ENCODE measurements around the gene CERS4. TPM values are rescaled to one million over a fixed set of nuclear protein-coding genes. Genes with fewer than 3 reads are reported as not detected.
"Not testable (repeated sequence)": the region's sequence is repeated elsewhere in the genome, so short reads cannot be mapped to it uniquely, and the experiment has no call there.

CERS4 gene
- total and polyA plus RNA-seq, 8 donors, result 41.6 to 118 (median 67.7) TPM

DNA sequence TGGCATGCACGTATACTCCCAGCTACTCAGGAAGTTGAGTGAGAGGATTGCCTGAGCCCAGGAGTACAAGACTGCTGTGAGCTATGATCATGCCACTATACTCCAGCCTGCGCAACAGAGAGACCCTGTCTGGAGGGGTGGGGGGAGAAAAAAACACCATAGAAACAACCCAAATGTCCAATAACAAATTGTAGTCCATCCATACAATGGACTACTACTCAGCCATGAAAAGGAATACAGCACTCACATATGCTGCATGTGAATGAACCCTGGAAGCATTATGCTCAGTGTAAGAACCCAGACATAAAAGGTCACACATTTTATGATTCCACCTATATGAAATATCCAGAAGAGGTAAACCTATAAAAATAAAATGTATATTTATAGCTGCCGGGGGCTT is 56.7 kb downstream of the CERS4 start:
- no peak overlapping the region for H3K27ac ChIP-seq
- no peak overlapping the region for H3K4me3 ChIP-seq
- intact Hi-C loops (cut with DNase I), result no loop called here
- WGBS, 2 donors, result 71 to 72% methylated on average over 3 of the region's 3 CpGs
- peaks cover 0 to 8% (median 0%) of the 10 kb centered on the region in 3 donors for H3K36me3 ChIP-seq
- no peaks in the 10 kb centered on the region for H3K27me3 ChIP-seq
- FAIRE-seq (no peak), DNase-seq (no peak), ATAC-seq (no peak)
- no peaks in the 10 kb centered on the region for H3K9me3 ChIP-seq
- H3K4me1 ChIP-seq, result no peaks in the 10 kb centered on the region
- TF ChIP-seq, protein P1, sequence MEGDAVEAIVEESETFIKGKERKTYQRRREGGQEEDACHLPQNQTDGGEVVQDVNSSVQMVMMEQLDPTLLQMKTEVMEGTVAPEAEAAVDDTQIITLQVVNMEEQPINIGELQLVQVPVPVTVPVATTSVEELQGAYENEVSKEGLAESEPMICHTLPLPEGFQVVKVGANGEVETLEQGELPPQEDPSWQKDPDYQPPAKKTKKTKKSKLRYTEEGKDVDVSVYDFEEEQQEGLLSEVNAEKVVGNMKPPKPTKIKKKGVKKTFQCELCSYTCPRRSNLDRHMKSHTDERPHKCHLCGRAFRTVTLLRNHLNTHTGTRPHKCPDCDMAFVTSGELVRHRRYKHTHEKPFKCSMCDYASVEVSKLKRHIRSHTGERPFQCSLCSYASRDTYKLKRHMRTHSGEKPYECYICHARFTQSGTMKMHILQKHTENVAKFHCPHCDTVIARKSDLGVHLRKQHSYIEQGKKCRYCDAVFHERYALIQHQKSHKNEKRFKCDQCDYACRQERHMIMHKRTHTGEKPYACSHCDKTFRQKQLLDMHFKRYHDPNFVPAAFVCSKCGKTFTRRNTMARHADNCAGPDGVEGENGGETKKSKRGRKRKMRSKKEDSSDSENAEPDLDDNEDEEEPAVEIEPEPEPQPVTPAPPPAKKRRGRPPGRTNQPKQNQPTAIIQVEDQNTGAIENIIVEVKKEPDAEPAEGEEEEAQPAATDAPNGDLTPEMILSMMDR (IDR thresholded peaks at IDR 0.05), result no peak

DNA sequence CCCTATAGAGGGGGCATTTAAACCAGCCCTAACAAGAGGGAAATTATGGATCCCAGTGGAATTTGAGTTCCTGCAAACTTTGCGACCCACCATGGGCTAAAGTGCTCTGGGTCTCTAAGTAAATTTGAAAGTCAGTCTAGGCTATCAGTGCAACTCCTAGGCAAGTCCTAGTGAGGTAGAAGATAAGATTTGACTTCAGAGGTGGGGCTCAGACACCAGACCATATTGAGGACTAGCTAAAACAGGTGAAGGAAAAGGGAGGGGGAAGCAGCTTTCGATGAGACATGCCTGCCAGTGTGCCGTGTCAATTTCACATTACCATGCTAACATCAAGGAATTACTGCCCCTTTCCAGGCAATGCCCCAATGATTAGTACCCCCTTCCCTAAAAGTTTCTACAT is 60.6 kb downstream of the CERS4 start:
- peak in 1 of 6 donors; percentile 0 for DNase-seq
- Histone ChIP-seq H3K27me3 (no peaks in the 10 kb centered on the region), H3K27ac (no peak overlapping the region), H3K9me3 (no peaks in the 10 kb centered on the region), H3K4me3 (no peak overlapping the region), H3K4me1 (no peaks in the 10 kb centered on the region), H3K36me3 (no peaks in the 10 kb centered on the region)
- ATAC-seq, result no peak
- intact Hi-C loops (cut with DNase I), result no loop called here
- WGBS, 2 donors, result 83 to 84% methylated on average over 3 of the region's 3 CpGs
- no peak for FAIRE-seq
- TF ChIP-seq, protein P1 (IDR thresholded peaks at IDR 0.05), result no peak

DNA sequence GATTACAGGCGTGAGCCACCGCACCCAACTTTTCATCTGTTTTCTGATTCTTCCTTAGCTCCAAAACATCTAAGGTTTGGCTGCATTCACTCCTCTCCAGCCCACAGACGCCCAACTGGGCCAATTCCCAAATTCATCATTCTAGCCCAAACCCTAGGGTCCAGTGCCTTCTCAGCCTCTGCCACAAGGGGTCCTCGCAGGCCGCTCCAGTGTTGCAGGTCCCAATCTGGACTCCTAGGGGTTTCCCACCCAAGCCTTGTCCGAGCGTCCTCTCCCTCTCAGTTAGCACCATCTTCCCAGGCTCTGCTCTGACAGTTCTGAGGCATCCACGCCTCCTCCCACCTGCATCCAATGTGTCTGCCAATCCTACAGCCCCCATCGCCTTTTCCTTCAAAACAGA is 67.3 kb downstream of the CERS4 start:
- FAIRE-seq, result not testable (repeated sequence)

DNA sequence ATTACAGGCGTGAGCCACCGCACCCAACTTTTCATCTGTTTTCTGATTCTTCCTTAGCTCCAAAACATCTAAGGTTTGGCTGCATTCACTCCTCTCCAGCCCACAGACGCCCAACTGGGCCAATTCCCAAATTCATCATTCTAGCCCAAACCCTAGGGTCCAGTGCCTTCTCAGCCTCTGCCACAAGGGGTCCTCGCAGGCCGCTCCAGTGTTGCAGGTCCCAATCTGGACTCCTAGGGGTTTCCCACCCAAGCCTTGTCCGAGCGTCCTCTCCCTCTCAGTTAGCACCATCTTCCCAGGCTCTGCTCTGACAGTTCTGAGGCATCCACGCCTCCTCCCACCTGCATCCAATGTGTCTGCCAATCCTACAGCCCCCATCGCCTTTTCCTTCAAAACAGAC is 82.2 kb downstream of the CERS4 start:
- H3K4me3 ChIP-seq; H3K9me3 ChIP-seq; H3K27ac ChIP-seq; DNase-seq; H3K36me3 ChIP-seq; H3K27me3 ChIP-seq; H3K4me1 ChIP-seq; intact Hi-C loops (cut with DNase I); FAIRE-seq: not testable (repeated sequence)
- ATAC-seq, result peak in 3 of 4 donors; percentile 66 to 80 (median 74)
- WGBS, 2 donors, result no CpG with 5 or more reads among the region's 9 CpGs

More for the DNA sequence above, 67.3 kb downstream of the CERS4 start:
- intact Hi-C loops (cut with DNase I); DNase-seq; H3K27ac ChIP-seq; H3K9me3 ChIP-seq; H3K27me3 ChIP-seq; H3K36me3 ChIP-seq; H3K4me1 ChIP-seq; H3K4me3 ChIP-seq: not testable (repeated sequence)
- ATAC-seq, result peak in 3 of 4 donors; percentile 70 to 79 (median 79)
- no CpG with 5 or more reads among the region's 9 CpGs for WGBS, 2 donors

DNA sequence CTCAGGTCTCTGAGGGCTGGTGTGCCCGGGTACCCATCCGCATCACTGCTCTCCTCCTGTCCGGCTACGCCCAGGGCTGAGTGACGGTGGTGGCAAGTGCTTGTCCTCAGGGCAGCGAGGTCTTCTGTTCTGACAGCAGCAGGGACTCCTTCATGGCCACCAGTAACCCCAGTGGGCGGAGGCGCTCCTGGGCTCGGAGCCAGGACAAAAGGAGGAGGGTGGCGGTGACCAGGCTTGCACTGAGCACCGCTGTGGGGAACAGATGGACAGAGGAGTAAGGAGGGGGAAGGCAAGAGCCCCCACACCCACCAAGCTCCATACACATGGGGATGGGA is 93.2 kb downstream of the CERS4 start:
- ATAC-seq, result peak in 2 of 4 donors; percentile 33 to 35
- no peaks in the 10 kb centered on the region for H3K9me3 ChIP-seq
- whole genome bisulfite sequencing, 2 donors, result 74 to 84% methylated on average over 11 of the region's 11 CpGs
- H3K27ac ChIP-seq, result no peak overlapping the region
- TF ChIP-seq, protein P1 (IDR thresholded peaks at IDR 0.05), result no peak
- H3K27me3 ChIP-seq, result no peaks in the 10 kb centered on the region
- no peak for FAIRE-seq
- no peaks in the 10 kb centered on the region for H3K4me1 ChIP-seq
- intact Hi-C loops (cut with DNase I), result loop anchor here in 1 of 3 donors (5.0 kb wide), 1 partner anchor 45 kb away; no protein-coding TSS in a partner anchor
- H3K4me3 ChIP-seq, result no peak overlapping the region
- peak in 4 of 6 donors; percentile 12 to 52 (median 18) for DNase-seq
- H3K36me3 ChIP-seq, result no peaks in the 10 kb centered on the region

DNA sequence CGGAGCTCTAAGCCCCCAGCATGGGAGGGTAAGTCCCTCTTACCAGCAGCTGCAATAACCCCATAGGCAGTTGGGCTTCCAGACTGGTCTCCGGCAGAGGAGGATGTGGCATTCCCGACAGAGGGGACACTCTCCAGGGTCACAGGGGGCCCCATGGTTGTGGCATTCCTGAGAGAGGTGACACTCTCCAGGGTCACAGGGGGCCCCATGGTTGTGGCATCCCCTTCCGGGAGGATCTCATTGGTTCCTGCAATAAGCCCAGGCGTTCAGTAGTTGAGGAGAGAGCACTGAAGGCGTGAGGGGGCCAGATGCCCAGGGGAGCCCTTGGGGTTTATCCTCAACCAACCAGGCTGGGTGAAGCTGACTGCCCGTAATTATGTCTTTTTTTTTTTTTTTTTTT is 93.6 kb downstream of the CERS4 start:
- TF ChIP-seq, protein P1 (IDR thresholded peaks at IDR 0.05), result no peak
- H3K27ac ChIP-seq, result no peak overlapping the region
- no peaks in the 10 kb centered on the region for H3K4me1 ChIP-seq
- DNase-seq (peak in 2 of 6 donors; percentile 27 to 34), ATAC-seq (no peak), FAIRE-seq (no peak)
- WGBS, 2 donors, result 84 to 88% methylated on average over 7 of the region's 7 CpGs
- no peaks in the 10 kb centered on the region for H3K36me3 ChIP-seq
- intact Hi-C loops (cut with DNase I), result loop anchor here in 1 of 3 donors (5.0 kb wide), 1 partner anchor 45 kb away; no protein-coding TSS in a partner anchor
- H3K27me3 ChIP-seq, result no peaks in the 10 kb centered on the region
- H3K9me3 ChIP-seq, result no peaks in the 10 kb centered on the region
- no peak overlapping the region for H3K4me3 ChIP-seq
